ENCODE data around the gene ZNF319. TPM values are rescaled to one million over a fixed set of nuclear protein-coding genes. Genes with fewer than 3 reads are reported as not detected.

Gene ZNF319
- total RNA-seq, 2 donors from 2014 or later = 12.0 to 12.7 TPM

- Mint-ChIP-seq H3K4me1 (ENCODE audit: low read depth) (peaks cover 23% of the 10 kb centered on the region), H3K4me3 (no peak overlapping the region), H3K27me3 (ENCODE audit: low read depth) (peaks cover 7% of the 10 kb centered on the region), H3K36me3 (ENCODE audit: insufficient read depth in 2 of 2) (no peaks in the 10 kb centered on the region), H3K27ac (no peak overlapping the region), H3K9me3 (no peaks in the 10 kb centered on the region)
- DNase-seq (no peak), ATAC-seq (replicated peaks in 1 of 2) (no peak)
Observed at GRCh38 chr16:58022601-58023371, 22.3 kb upstream of the ZNF319 start.

- H3K27me3 Mint-ChIP-seq (ENCODE audit: low read depth) = peaks cover 7% of the 10 kb centered on the region
- H3K4me3 Mint-ChIP-seq = no peak overlapping the region
- no peaks in the 10 kb centered on the region for H3K9me3 Mint-ChIP-seq
- peaks cover 23% of the 10 kb centered on the region for H3K4me1 Mint-ChIP-seq (ENCODE audit: low read depth)
- no peak for ATAC-seq (replicated peaks in 1 of 2)
- no peaks in the 10 kb centered on the region for H3K36me3 Mint-ChIP-seq (ENCODE audit: insufficient read depth in 2 of 2)
- no peak overlapping the region for H3K27ac Mint-ChIP-seq
- no peak for DNase-seq
Observed at GRCh38 chr16:58021661-58022551, 21.4 kb upstream of the ZNF319 start.

GRCh38 chr16:58020628-58021521, 20.4 kb upstream of the ZNF319 start:
- Mint-ChIP-seq H3K9me3 (no peaks in the 10 kb centered on the region), H3K4me3 (no peak overlapping the region), H3K4me1 (ENCODE audit: low read depth) (peaks cover 23% of the 10 kb centered on the region), H3K27me3 (ENCODE audit: low read depth) (peaks cover 7% of the 10 kb centered on the region), H3K27ac (peak overlapping the region; percentile 13), H3K36me3 (ENCODE audit: insufficient read depth in 2 of 2) (no peaks in the 10 kb centered on the region)
- DNase-seq = peak; percentile 62 to 64
- peak in 1 of 2 donors; percentile 33 for ATAC-seq (replicated peaks in 1 of 2)

- Mint-ChIP-seq H3K9me3 (no peaks in the 10 kb centered on the region), H3K27me3 (ENCODE audit: low read depth) (peaks cover 5% of the 10 kb centered on the region), H3K4me1 (ENCODE audit: low read depth) (peaks cover 21% of the 10 kb centered on the region), H3K4me3 (no peak overlapping the region), H3K27ac (peak overlapping the region; percentile 13), H3K36me3 (ENCODE audit: insufficient read depth in 2 of 2) (no peaks in the 10 kb centered on the region)
- DNase-seq = no peak
- ATAC-seq (replicated peaks in 1 of 2) = no peak
Observed at GRCh38 chr16:58019866-58020538, 19.5 kb upstream of the ZNF319 start.

- DNase-seq = no peak
- Mint-ChIP-seq H3K4me1 (ENCODE audit: low read depth) (peaks cover 13% of the 10 kb centered on the region), H3K9me3 (no peaks in the 10 kb centered on the region), H3K27me3 (ENCODE audit: low read depth) (no peaks in the 10 kb centered on the region), H3K4me3 (no peak overlapping the region), H3K36me3 (ENCODE audit: insufficient read depth in 2 of 2) (no peaks in the 10 kb centered on the region), H3K27ac (no peak overlapping the region)
- no peak for ATAC-seq (replicated peaks in 1 of 2)
Observed at GRCh38 chr16:58018803-58019202, 18.3 kb upstream of the ZNF319 start.

GRCh38 chr16:58016840-58017446, 16.5 kb upstream of the ZNF319 start:
- peaks cover 9% of the 10 kb centered on the region for H3K4me1 Mint-ChIP-seq (ENCODE audit: low read depth)
- ATAC-seq (replicated peaks in 1 of 2) (no peak), DNase-seq (no peak)
- H3K36me3 Mint-ChIP-seq (ENCODE audit: insufficient read depth in 2 of 2) = no peaks in the 10 kb centered on the region
- no peaks in the 10 kb centered on the region for H3K9me3 Mint-ChIP-seq
- H3K4me3 Mint-ChIP-seq = no peak overlapping the region
- no peaks in the 10 kb centered on the region for H3K27me3 Mint-ChIP-seq (ENCODE audit: low read depth)
- H3K27ac Mint-ChIP-seq = no peak overlapping the region

- Mint-ChIP-seq H3K4me3 (no peak overlapping the region), H3K4me1 (ENCODE audit: low read depth) (no peaks in the 10 kb centered on the region), H3K9me3 (no peaks in the 10 kb centered on the region), H3K27ac (no peak overlapping the region), H3K36me3 (ENCODE audit: insufficient read depth in 2 of 2) (no peaks in the 10 kb centered on the region), H3K27me3 (ENCODE audit: low read depth) (no peaks in the 10 kb centered on the region)
- DNase-seq = no peak
- no peak for ATAC-seq (replicated peaks in 1 of 2)
Observed at GRCh38 chr16:58013201-58013956, 12.9 kb upstream of the ZNF319 start.

GRCh38 chr16:58012481-58012880, 12.0 kb upstream of the ZNF319 start:
- Mint-ChIP-seq H3K9me3 (no peaks in the 10 kb centered on the region), H3K36me3 (ENCODE audit: insufficient read depth in 2 of 2) (no peaks in the 10 kb centered on the region), H3K4me3 (no peak overlapping the region), H3K27ac (no peak overlapping the region), H3K27me3 (ENCODE audit: low read depth) (no peaks in the 10 kb centered on the region), H3K4me1 (ENCODE audit: low read depth) (no peaks in the 10 kb centered on the region)
- ATAC-seq (replicated peaks in 1 of 2) (no peak), DNase-seq (no peak)

- no peak for DNase-seq
- Mint-ChIP-seq H3K4me3 (no peak overlapping the region), H3K27ac (no peak overlapping the region), H3K4me1 (ENCODE audit: low read depth) (no peaks in the 10 kb centered on the region), H3K36me3 (ENCODE audit: insufficient read depth in 2 of 2) (peaks cover 3 to 4% of the 10 kb centered on the region in 2 donors), H3K27me3 (ENCODE audit: low read depth) (no peaks in the 10 kb centered on the region), H3K9me3 (no peaks in the 10 kb centered on the region)
- no peak for ATAC-seq (replicated peaks in 1 of 2)
Observed at GRCh38 chr16:58011652-58012051, 11.2 kb upstream of the ZNF319 start.

- Mint-ChIP-seq H3K4me1 (ENCODE audit: low read depth) (no peaks in the 10 kb centered on the region), H3K36me3 (ENCODE audit: insufficient read depth in 2 of 2) (peaks cover 5% of the 10 kb centered on the region in 2 donors), H3K9me3 (no peaks in the 10 kb centered on the region), H3K27me3 (ENCODE audit: low read depth) (no peaks in the 10 kb centered on the region), H3K27ac (no peak overlapping the region), H3K4me3 (no peak overlapping the region)
- ATAC-seq (replicated peaks in 1 of 2) (no peak), DNase-seq (no peak)
Observed at GRCh38 chr16:58010886-58011285, 10.4 kb upstream of the ZNF319 start.

GRCh38 chr16:58009856-58010416, 9.5 kb upstream of the ZNF319 start:
- Mint-ChIP-seq H3K27me3 (ENCODE audit: low read depth) (no peaks in the 10 kb centered on the region), H3K27ac (no peak overlapping the region), H3K36me3 (ENCODE audit: insufficient read depth in 2 of 2) (peaks cover 5 to 7% of the 10 kb centered on the region in 2 donors), H3K9me3 (no peaks in the 10 kb centered on the region), H3K4me3 (no peak overlapping the region), H3K4me1 (ENCODE audit: low read depth) (peaks cover under 1% of the 10 kb centered on the region)
- DNase-seq = no peak
- no peak for ATAC-seq (replicated peaks in 1 of 2)
